ENCODE measurements around the gene POLR2B. TPM values are rescaled to one million over a fixed set of nuclear protein-coding genes. Genes with fewer than 3 reads are reported as not detected.

POLR2B gene
- total and polyA plus RNA-seq, 2 of the 8 experiments (the other 6 are each of a cell fraction or from before 2014, with no cell fraction given) = 59.3 to 115 TPM

- Histone ChIP-seq H2BK15ac (ENCODE audit: low read length) (no peak overlapping the region), H3K9me3 (ENCODE audit: insufficient read depth in 2 of 2, low read depth in 1 of 2, low read length in 1 of 2) (no peaks in the 10 kb centered on the region), H3K14ac (ENCODE audit: insufficient read length) (no peak overlapping the region), H3K27ac (ENCODE audit: low read depth, low read length) (no peak overlapping the region), H3K9ac (replicated peaks in 1 of 4; ENCODE audit: extremely low read depth in 1 of 4, low read depth in 3 of 4, low read length in 3 of 4) (no peak overlapping the region), H3K23me2 (ENCODE audit: low read depth, low read length) (no peaks in the 10 kb centered on the region), H3K36me3 (ENCODE audit: control insufficient read depth in 2 of 4, insufficient read depth in 4 of 4, low read length in 3 of 4) (no peaks in the 10 kb centered on the region), H2BK20ac (ENCODE audit: low read length) (no peak overlapping the region), H4K8ac (ENCODE audit: extremely low read depth, insufficient read depth, low read length) (no peak overlapping the region), H3K4ac (replicated peaks; ENCODE audit: insufficient read length, low read depth, low read length) (no peak overlapping the region), H3K23ac (ENCODE audit: insufficient read length) (no peak overlapping the region), H3K4me1 (replicated peaks in 1 of 4; ENCODE audit: control insufficient read depth in 3 of 4, insufficient read depth in 4 of 4, low read length in 3 of 4) (no peaks in the 10 kb centered on the region), H3K79me2 (ENCODE audit: control insufficient read depth in 1 of 2, insufficient read depth in 2 of 2, low read length in 2 of 2) (no peaks in the 10 kb centered on the region), H3K79me1 (ENCODE audit: low read depth, low read length) (no peaks in the 10 kb centered on the region), H2BK120ac (replicated peaks; ENCODE audit: low read depth, low read length) (no peak overlapping the region), H3K27me3 (replicated peaks in 1 of 4; ENCODE audit: control insufficient read depth in 3 of 4, extremely low read depth in 1 of 4, insufficient read depth in 3 of 4, low read length in 3 of 4) (peaks cover 0 to 6% (median 3%) of the 10 kb centered on the region in 4 experiments; a peak in 4 of 7 replicates), H2AK5ac (ENCODE audit: low read depth, low read length) (no peak overlapping the region), H2BK12ac (ENCODE audit: low read depth, low read length) (no peak overlapping the region), H4K91ac (replicated peaks; ENCODE audit: insufficient read length, low read length) (no peak overlapping the region), H4K5ac (ENCODE audit: insufficient read length, low read depth, low read length) (no peak overlapping the region), H3K56ac (replicated peaks; ENCODE audit: insufficient read length, low read depth, low read length) (no peak overlapping the region), H2BK5ac (ENCODE audit: low read depth, low read length) (no peak overlapping the region), H3K4me2 (ENCODE audit: insufficient read depth in 1 of 2, low read depth in 2 of 2, low read length in 2 of 2) (no peak overlapping the region), H2AFZ (ENCODE audit: low read length) (no peak overlapping the region), H4K20me1 (replicated peaks in 1 of 2; ENCODE audit: control insufficient read depth in 1 of 2, insufficient read depth in 2 of 2, low read length in 2 of 2) (peaks cover 0 to 3% of the 10 kb centered on the region in 2 experiments), H3K18ac (ENCODE audit: extremely low read depth, low read length) (no peak overlapping the region), H3K4me3 (ENCODE audit: extremely low read depth in 1 of 4, insufficient read depth in 2 of 4, low read depth in 3 of 4, low read length in 4 of 4) (no peak overlapping the region)
- ChIA-PET POLR2A (ENCODE audit: partially characterized antibody) (interaction anchor here (1.0 to 2.2 kb wide), 4 partner anchors 8 to 109 kb away, joined by 4 to 8 read pairs (median 6); partner anchors contain the start of gene POLR2B), CTCF (ENCODE audit: partially characterized antibody) (interaction anchor here (0.8 to 1.0 kb wide), 2 partner anchors 17 to 56 kb away, joined by 3 read pairs; no protein-coding TSS in a partner anchor)
- DNase-seq (ENCODE audit: low read depth in 1 of 2, low spot score in 2 of 2) (no peak), FAIRE-seq (no peak)
- 85% methylated on average over 9 of the region's 9 CpGs; no CpG with 5 or more reads in 1 of the 2 experiments for WGBS, 2 experiments (ENCODE audit: extremely low coverage in 1 of 2, insufficient coverage in 1 of 2, insufficient read length in 1 of 2, insufficient replicate concordance in 2 of 2, low coverage in 1 of 2, low lambda C conversion rate in 2 of 2, missing lambda C conversion rate in 1 of 2)
- TF ChIP-seq CTBP2 (IDR thresholded peaks at IDR 0.05; ENCODE audit: borderline replicate concordance, insufficient read depth, insufficient read length, low read length) (no peak), HDAC2 (IDR thresholded peaks at IDR 0.05; ENCODE audit: borderline replicate concordance in 1 of 2, low read depth in 2 of 2, low read length in 2 of 2) (no peak), HDAC6 (IDR thresholded peaks at IDR 0.05; ENCODE audit: low read depth, low read length) (no peak), BRCA1 (IDR thresholded peaks at IDR 0.05; ENCODE audit: low read depth, low read length) (no peak)
Measured at GRCh38 chr4:56953680-56954520, 24.8 kb upstream of the POLR2B start.
